Lower lobe of right lung (tissue), 2 donors: ENCODE data around the gene LSMEM2. TPM values are rescaled to one million over a fixed set of nuclear protein-coding genes. Genes with fewer than 3 reads are reported as not detected.
A peak's percentile ranks its signal among the peaks of the same experiment; 100 is the strongest.

Experiments used
- ATAC-seq, 2 donors: fragments of 200-7000 bp; cut with Tn5 transposase; one replicate each; pipeline ENCODE4 v1.9.1; 2020 to 2022; ENCODE audit warnings: mild to moderate bottlenecking in 2 of 2, moderate library complexity in 2 of 2
- DNase-seq: peaks from one replicate; pipeline ENCODE4 v3.0.0-alpha.2; 2020
- H3K27ac ChIP-seq: fragments of 200-600 bp; one replicate; pipeline ENCODE4 v1.8.0; 2022
- H3K27me3 ChIP-seq: fragments of 200-600 bp; one replicate; pipeline ENCODE4 v1.8.0; 2022; ENCODE audit warnings: low read depth
- H3K36me3 ChIP-seq: fragments of 200-600 bp; one replicate; pipeline ENCODE4 v1.8.0; 2022; ENCODE audit warnings: mild to moderate bottlenecking
- H3K4me1 ChIP-seq: fragments of 200-600 bp; one replicate; pipeline ENCODE4 v1.8.0; 2022
- H3K4me3 ChIP-seq: fragments of 200-600 bp; one replicate; pipeline ENCODE4 v1.8.0; 2022; ENCODE audit warnings: mild to moderate bottlenecking
- H3K9me3 ChIP-seq: fragments of 200-600 bp; one replicate; pipeline ENCODE4 v1.8.0; 2022
- intact Hi-C: fragments of 100-400 bp; cut with DNase I; formaldehyde crosslinking; loops from one replicate; pipeline ENCODE4 v1.11.0; 2022
- total RNA-seq: library from RNA; stranded (reverse); fragmentation: NEBNext Ultra II Directional; extraction: Animal tissue kit (Norgen Biotek cat#: 25700); gene quantifications from one replicate; pipeline ENCODE4 v1.2.1, GENCODE V29; 2021
- TF ChIP-seq, protein P1 (sequence below): fragments of 200-600 bp; IDR thresholded peaks from one replicate; pipeline ENCODE4 v1.8.0; 2022; ENCODE audit warnings: antibody characterized with exemption, mild to moderate bottlenecking
- donor health status: DM: no; HTN: yes; CAD: no; lungs with severe emphysema.

The LSMEM2 gene
- total RNA-seq, 1 donor from 2014 or later = not detected

DNA sequence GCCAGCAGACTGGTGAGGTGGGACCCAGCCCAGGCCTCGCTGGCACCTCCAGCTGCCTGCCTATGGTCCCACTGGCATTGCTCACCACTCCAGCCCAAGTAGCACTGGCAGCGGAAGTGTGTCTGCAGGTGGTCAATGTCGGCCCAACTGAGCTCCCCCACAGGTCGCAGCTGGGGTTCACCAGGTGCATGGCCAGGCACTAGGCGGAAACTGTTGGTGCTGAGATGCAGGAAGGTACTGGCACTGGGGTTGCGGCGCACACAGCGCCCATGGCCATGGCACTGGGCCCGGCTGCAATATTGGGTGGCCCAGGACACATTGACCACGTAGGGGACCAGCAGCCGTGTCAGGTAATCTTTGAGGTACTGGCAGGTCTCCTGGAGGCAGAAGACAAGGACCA is 39.3 kb downstream of the LSMEM2 start:
- H3K27me3 ChIP-seq = no peaks in the 10 kb centered on the region
- peaks cover 88% of the 10 kb centered on the region for H3K4me1 ChIP-seq
- peaks cover 47% of the 10 kb centered on the region for H3K36me3 ChIP-seq
- TF ChIP-seq, protein P1, sequence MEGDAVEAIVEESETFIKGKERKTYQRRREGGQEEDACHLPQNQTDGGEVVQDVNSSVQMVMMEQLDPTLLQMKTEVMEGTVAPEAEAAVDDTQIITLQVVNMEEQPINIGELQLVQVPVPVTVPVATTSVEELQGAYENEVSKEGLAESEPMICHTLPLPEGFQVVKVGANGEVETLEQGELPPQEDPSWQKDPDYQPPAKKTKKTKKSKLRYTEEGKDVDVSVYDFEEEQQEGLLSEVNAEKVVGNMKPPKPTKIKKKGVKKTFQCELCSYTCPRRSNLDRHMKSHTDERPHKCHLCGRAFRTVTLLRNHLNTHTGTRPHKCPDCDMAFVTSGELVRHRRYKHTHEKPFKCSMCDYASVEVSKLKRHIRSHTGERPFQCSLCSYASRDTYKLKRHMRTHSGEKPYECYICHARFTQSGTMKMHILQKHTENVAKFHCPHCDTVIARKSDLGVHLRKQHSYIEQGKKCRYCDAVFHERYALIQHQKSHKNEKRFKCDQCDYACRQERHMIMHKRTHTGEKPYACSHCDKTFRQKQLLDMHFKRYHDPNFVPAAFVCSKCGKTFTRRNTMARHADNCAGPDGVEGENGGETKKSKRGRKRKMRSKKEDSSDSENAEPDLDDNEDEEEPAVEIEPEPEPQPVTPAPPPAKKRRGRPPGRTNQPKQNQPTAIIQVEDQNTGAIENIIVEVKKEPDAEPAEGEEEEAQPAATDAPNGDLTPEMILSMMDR = no peak
- no peaks in the 10 kb centered on the region for H3K9me3 ChIP-seq
- H3K4me3 ChIP-seq = peak overlapping the region; percentile 91
- intact Hi-C loops = no loop called here
- DNase-seq (no peak), ATAC-seq (no peak)
- peak overlapping the region; percentile 98 for H3K27ac ChIP-seq

DNA sequence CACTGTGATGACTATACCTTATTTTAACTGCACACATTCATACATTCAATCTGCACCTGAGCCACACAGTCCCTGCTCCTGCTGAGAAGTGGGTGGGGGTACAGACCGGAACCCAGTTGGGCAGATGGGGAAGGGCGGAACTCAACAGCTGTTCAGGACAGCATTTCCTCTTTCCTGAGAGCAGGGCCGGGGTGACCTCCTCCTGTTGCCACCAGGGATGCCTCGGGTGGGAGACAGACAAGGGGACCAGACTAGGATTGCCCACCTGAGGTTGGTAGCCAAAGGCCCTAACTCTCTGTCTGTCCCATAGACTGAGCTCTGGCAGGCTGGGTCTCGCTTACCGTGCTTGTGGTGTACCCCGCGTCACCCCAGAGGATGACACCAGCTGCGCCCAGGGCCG is 39.7 kb downstream of the LSMEM2 start:
- TF ChIP-seq, protein P1 = no peak
- Histone ChIP-seq H3K27me3 (no peaks in the 10 kb centered on the region), H3K9me3 (no peaks in the 10 kb centered on the region), H3K4me1 (peaks cover 88% of the 10 kb centered on the region), H3K27ac (peak overlapping the region; percentile 98), H3K4me3 (peak overlapping the region; percentile 91), H3K36me3 (peaks cover 47% of the 10 kb centered on the region)
- ATAC-seq = no peak
- DNase-seq = peak; percentile 61
- intact Hi-C loops = no loop called here

DNA sequence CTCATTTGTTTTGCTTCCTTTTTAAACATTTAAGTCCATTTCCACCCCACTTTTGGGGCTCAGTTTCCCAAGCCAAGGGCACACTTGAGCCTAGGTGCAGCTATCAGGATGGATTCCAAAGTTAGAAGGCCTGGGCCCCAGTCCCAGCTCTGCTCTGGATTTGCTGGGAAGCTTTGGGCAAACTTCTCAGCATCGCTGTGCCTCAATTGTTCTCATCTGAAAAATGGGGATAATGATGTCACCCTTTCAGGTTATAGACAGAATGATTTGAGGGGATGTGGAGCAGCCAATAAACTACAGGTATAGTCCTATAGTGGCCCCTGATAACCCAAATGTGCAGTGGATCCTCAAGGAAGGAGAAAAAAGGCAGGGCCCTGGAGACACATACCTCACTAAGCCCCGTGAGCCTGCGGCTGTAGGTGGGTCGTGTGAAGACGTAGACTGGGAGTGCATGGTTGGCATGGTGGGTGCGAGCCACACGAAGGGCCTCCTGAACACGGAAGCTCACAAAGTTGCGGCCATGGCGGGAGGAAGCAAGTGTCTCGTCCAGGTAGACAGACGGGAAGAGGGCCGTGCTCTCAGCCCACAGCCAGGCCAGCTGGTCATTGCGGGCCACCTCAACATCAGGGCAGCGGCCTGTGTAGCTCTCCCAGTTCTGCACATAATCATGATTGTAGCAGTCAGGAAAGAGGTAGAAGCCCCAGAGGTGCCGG is 40.5 kb downstream of the LSMEM2 start:
- Histone ChIP-seq H3K27ac (peak overlapping the region; percentile 98), H3K4me1 (peaks cover 88% of the 10 kb centered on the region), H3K27me3 (no peaks in the 10 kb centered on the region), H3K36me3 (peaks cover 47% of the 10 kb centered on the region), H3K4me3 (peak overlapping the region; percentile 91), H3K9me3 (no peaks in the 10 kb centered on the region)
- ATAC-seq (no peak), DNase-seq (no peak)
- intact Hi-C loops = no loop called here
- TF ChIP-seq, protein P1 = no peak

DNA sequence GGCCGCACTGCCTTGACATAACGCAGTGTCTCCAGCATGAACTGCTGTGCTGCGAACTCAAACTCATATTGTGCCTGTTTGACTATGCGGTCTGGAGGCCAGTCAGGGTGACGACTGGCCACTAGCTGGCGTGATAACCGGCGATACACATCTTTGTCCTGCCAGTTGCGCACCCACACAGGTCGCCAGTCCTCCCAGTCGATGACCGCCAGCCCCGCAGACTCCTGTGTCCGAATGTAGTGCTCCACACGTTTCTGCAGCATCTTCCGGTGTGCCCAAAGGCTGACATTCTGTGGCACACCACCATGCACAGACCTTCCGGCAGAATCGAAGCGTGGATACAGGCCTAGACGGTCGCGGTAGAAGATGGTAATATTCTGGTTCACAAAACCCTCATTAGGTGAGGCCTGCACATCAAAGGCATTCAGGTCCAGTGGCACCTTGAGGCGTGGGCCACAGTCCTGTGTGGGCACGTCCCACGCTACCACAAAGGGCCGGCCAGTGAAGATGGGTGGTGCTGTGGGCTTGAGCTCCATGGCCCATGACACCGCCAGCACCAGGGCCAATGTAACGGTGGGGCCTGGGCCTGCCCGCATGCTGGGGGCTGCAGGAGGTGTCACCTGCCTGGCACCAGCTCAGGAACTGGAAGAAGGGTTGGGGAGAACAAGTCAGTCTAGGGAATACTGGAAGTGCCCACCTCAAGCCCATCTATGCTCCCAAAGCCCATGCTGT is 41.2 kb downstream of the LSMEM2 start:
- no peaks in the 10 kb centered on the region for H3K27me3 ChIP-seq
- no peak for ATAC-seq
- peak overlapping the region; percentile 91 for H3K4me3 ChIP-seq
- H3K36me3 ChIP-seq = peaks cover 44% of the 10 kb centered on the region
- H3K9me3 ChIP-seq = no peaks in the 10 kb centered on the region
- TF ChIP-seq, protein P1 = no peak
- peak overlapping the region; percentile 98 for H3K27ac ChIP-seq
- peaks cover 88% of the 10 kb centered on the region for H3K4me1 ChIP-seq
- DNase-seq = no peak
- intact Hi-C loops = no loop called here

DNA sequence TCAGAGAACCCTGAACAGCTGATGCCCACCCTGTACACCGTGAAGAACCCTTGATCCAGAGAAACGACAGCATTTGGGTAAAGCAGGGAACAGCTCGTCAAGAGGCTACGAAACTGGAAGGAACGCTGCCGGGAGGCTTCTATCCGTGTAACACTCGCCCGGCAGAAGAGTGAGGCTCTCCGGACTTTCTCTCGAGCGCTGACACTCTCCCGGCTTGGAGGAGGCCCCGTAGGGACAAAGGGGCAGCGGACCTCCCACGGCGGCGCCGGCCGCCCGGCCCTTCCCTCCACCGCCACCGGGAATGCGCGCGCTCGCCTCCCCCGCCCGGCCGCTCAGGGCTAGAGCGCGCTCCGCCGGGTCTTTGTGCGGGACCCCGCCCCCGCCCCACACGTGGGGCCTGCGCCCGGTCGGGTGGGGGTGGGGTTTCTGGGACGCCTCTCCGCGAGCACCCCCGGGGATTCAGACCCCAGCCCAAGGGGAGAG is 42.0 kb downstream of the LSMEM2 start:
- H3K27me3 ChIP-seq = no peaks in the 10 kb centered on the region
- peak overlapping the region; percentile 91 for H3K4me3 ChIP-seq
- ATAC-seq = peak; percentile 66 to 73
- peaks cover 88% of the 10 kb centered on the region for H3K4me1 ChIP-seq
- peak overlapping the region; percentile 98 for H3K27ac ChIP-seq
- DNase-seq = peak; percentile 86
- H3K36me3 ChIP-seq = peaks cover 45% of the 10 kb centered on the region
- no peaks in the 10 kb centered on the region for H3K9me3 ChIP-seq
- intact Hi-C loops = no loop called here
- TF ChIP-seq, protein P1 = no peak
